M059J (cell line): ENCODE results near the gene OR5M10. TPM values are rescaled to one million over a fixed set of nuclear protein-coding genes. Genes with fewer than 3 reads are reported as not detected.
"Not testable (repeated sequence)": the region's sequence is repeated elsewhere in the genome, so short reads cannot be mapped to it uniquely, and the experiment has no call there.

ENCODE experiments used
- DNase-seq: peaks from one replicate; pipeline ENCODE4 v3.0.0-alpha.2; 2012; ENCODE audit warnings: low read depth
- total RNA-seq: library from RNA; depleted of rRNA; stranded (reverse); fragments of >200 nt; shearing (Covaris generic); gene quantifications from 2 replicates; pipeline ENCODE4 v1.2.3, GENCODE V29; 2014; rRNA removed

OR5M10 gene
- not detected in 2 replicates for total RNA-seq

- no peak for DNase-seq
Measured at GRCh38 chr11:56577621-56578020, at the start of gene OR5M10. Gene OR5M10, minus strand, starts transcription at chr11:56577721. Its CDS starts 0 bp downstream, at chr11:56577721.

GRCh38 chr11:56625946-56626345 lies 48.4 kb upstream of the OR5M10 start:
- DNase-seq: no peak

GRCh38 chr11:56624661-56625110 lies 47.2 kb upstream of the OR5M10 start:
- peak; percentile 73 for DNase-seq

- no peak for DNase-seq
Measured at GRCh38 chr11:56611174-56611573, 33.7 kb upstream of the OR5M10 start.

- not testable (repeated sequence) for DNase-seq
Measured at GRCh38 chr11:56592088-56592717, 14.7 kb upstream of the OR5M10 start.

GRCh38 chr11:56558574-56558973 lies 18.9 kb downstream of the OR5M10 start:
- DNase-seq: no peak

- not testable (repeated sequence) for DNase-seq
Measured at GRCh38 chr11:56554691-56555090, 22.8 kb downstream of the OR5M10 start.

GRCh38 chr11:56545531-56545930 lies 32.0 kb downstream of the OR5M10 start:
- no peak for DNase-seq

GRCh38 chr11:56543739-56544138 lies 33.8 kb downstream of the OR5M10 start:
- DNase-seq: no peak

GRCh38 chr11:56543157-56543556 lies 34.4 kb downstream of the OR5M10 start, which contains the start of gene OR5M11:
Gene OR5M11, minus strand, starts transcription at chr11:56543257. Its CDS starts 0 bp downstream, at chr11:56543257.
- no peak for DNase-seq

GRCh38 chr11:56533054-56533740 lies 44.3 kb downstream of the OR5M10 start:
- DNase-seq: no peak

- DNase-seq: no peak
Measured at GRCh38 chr11:56531856-56532255, 45.7 kb downstream of the OR5M10 start.

Other genes starting within 250 kb of the OR5M10 start
- not detected in 2 replicates for gene OR8K1, start 231.7 kb downstream of the OR5M10 start, total RNA-seq
- gene OR8J1, start 223.4 kb downstream of the OR5M10 start, total RNA-seq: not detected in 2 replicates
- gene OR8U1, start 202.1 kb downstream of the OR5M10 start, total RNA-seq: not detected in 2 replicates
- not detected in 2 replicates for gene OR5AL1, start 165.0 kb downstream of the OR5M10 start, total RNA-seq
- not detected in 2 replicates for gene OR5M3, start 104.4 kb downstream of the OR5M10 start, total RNA-seq
- not detected in 2 replicates for gene OR5M8, start 86.4 kb downstream of the OR5M10 start, total RNA-seq
- gene OR5M11, start 34.5 kb downstream of the OR5M10 start, total RNA-seq: not detected in 2 replicates
- gene OR5M1, start 37.2 kb upstream of the OR5M10 start, total RNA-seq: not detected in 2 replicates
- gene OR5AP2, start 64.7 kb upstream of the OR5M10 start, total RNA-seq: not detected in 2 replicates
- gene OR5AR1, start 86.0 kb upstream of the OR5M10 start, total RNA-seq: not detected in 2 replicates
- gene OR9G1, start 121.4 kb upstream of the OR5M10 start, total RNA-seq: not detected in 2 replicates
- gene OR9G4, start 171.0 kb upstream of the OR5M10 start, total RNA-seq: not detected in 2 replicates